Neural cell (in vitro differentiated cells): ENCODE results near the gene PQBP1. TPM values are rescaled to one million over a fixed set of nuclear protein-coding genes. Genes with fewer than 3 reads are reported as not detected.
A peak's percentile ranks its signal among the peaks of the same experiment; 100 is the strongest.

Experiments used
- H2AFZ ChIP-seq: fragments of 200-600, 300-800 bp; sonication (generic), shearing (Covaris generic); 2 replicates; pipeline ENCODE4 v1.6.0; 2014; ENCODE audit warnings: low read depth, mild to moderate bottlenecking, antibody characterized with exemption, low read length, moderate library complexity
- H3F3A ChIP-seq: fragments of 200-600 bp; shearing (Covaris generic); 2 replicates; pipeline ENCODE4 v1.6.1; 2016; ENCODE audit warnings: mild to moderate bottlenecking, moderate library complexity, mixed read lengths, antibody characterized with exemption, low read length; ENCODE audit not compliant: insufficient read depth, poor library complexity, severe bottlenecking
- H3K27ac ChIP-seq: fragments of 200-600, 300-800 bp; sonication (generic), shearing (Covaris generic); 2 replicates; pipeline ENCODE4 v1.5.1; 2014; ENCODE audit warnings: mild to moderate bottlenecking, low read length, moderate library complexity
- H3K27me3 ChIP-seq: fragments of 300-800, 200-600 bp; sonication (generic), shearing (Covaris generic); 2 replicates; pipeline ENCODE4 v1.6.0; 2014; ENCODE audit warnings: mild to moderate bottlenecking, low read depth, low read length, moderate library complexity; ENCODE audit not compliant: insufficient read depth
- H3K36me3 ChIP-seq: fragments of 300-800, 200-600 bp; sonication (generic), shearing (Covaris generic); 2 replicates; pipeline ENCODE4 v1.5.1; 2014; ENCODE audit warnings: mild to moderate bottlenecking, antibody characterized with exemption, low read length, moderate library complexity; ENCODE audit not compliant: insufficient read depth
- H3K4me2 ChIP-seq: fragments of 300-800, 200-600 bp; sonication (generic), shearing (Covaris generic); 2 replicates; pipeline ENCODE4 v1.6.0; 2014; ENCODE audit warnings: mild to moderate bottlenecking, low read length
- H3K4me3 ChIP-seq: fragments of 300-800, 200-600 bp; sonication (generic), shearing (Covaris generic); 2 replicates; pipeline ENCODE4 v1.5.1; 2014; ENCODE audit warnings: mild to moderate bottlenecking, low read length, moderate library complexity
- H3K79me2 ChIP-seq: fragments of 200-600 bp; shearing (Covaris generic); replicated peaks from 2 replicates; pipeline ENCODE4 v1.6.0; 2014; ENCODE audit warnings: mild to moderate bottlenecking, low read length, moderate library complexity; ENCODE audit not compliant: insufficient read depth
- H3K9ac ChIP-seq: fragments of 300-800, 200-600 bp; sonication (generic), shearing (Covaris generic); 2 replicates; pipeline ENCODE4 v1.6.1; 2016; ENCODE audit warnings: mild to moderate bottlenecking, low read length, mixed read lengths
- H3K9me2 ChIP-seq: fragments of 200-600 bp; shearing (Covaris generic); 2 replicates; pipeline ENCODE4 v1.6.1; 2016; ENCODE audit warnings: mild to moderate bottlenecking, low read length, mixed read lengths; ENCODE audit not compliant: insufficient read depth
- H3K9me3 ChIP-seq: fragments of 200-600, 300-800 bp; sonication (generic), shearing (Covaris generic); 2 replicates; pipeline ENCODE4 v1.6.1; 2016; ENCODE audit warnings: mild to moderate bottlenecking, mixed run types, low read length, moderate library complexity, mixed read lengths
- H4K20me1 ChIP-seq: fragments of 200-600 bp; shearing (Covaris generic); 2 replicates; pipeline ENCODE4 v1.6.1; 2016; ENCODE audit warnings: mild to moderate bottlenecking, mixed run types; ENCODE audit not compliant: insufficient read depth
- CTCF ChIP-seq: fragments of 450-650 bp; IDR thresholded peaks from 2 replicates; pipeline ENCODE4 v1.5.1; 2014; ENCODE audit warnings: antibody characterized with exemption, mild to moderate bottlenecking, moderate library complexity; ENCODE audit not compliant: poor library complexity, severe bottlenecking
- EP300 ChIP-seq: fragments of 450-650 bp; conservative IDR thresholded peaks from 2 replicates; pipeline ENCODE4 v1.6.1; 2014; ENCODE audit warnings: antibody characterized with exemption, mild to moderate bottlenecking, moderate library complexity; ENCODE audit not compliant: poor library complexity, severe bottlenecking
- EZH2 ChIP-seq: fragments of 200-600, 300-800 bp; shearing (Covaris generic), sonication (generic); IDR thresholded peaks from 2 replicates; pipeline ENCODE4 v1.6.1; 2014; ENCODE audit warnings: antibody characterized with exemption, low read length, borderline replicate concordance, mild to moderate bottlenecking; ENCODE audit not compliant: insufficient read depth, poor library complexity, severe bottlenecking
- MXI1 ChIP-seq: fragments of 450-650 bp; conservative IDR thresholded peaks from 2 replicates; pipeline ENCODE4 v1.6.1; 2014; ENCODE audit warnings: antibody characterized with exemption, mild to moderate bottlenecking; ENCODE audit not compliant: poor library complexity, severe bottlenecking
- POLR2AphosphoS5 ChIP-seq: IDR thresholded peaks from 2 replicates; pipeline ENCODE4 v1.6.1; 2012
- RAD21 ChIP-seq: fragments of 450-650 bp; conservative IDR thresholded peaks from 2 replicates; pipeline ENCODE4 v1.6.1; 2014; ENCODE audit warnings: antibody characterized with exemption, mild to moderate bottlenecking, moderate library complexity
- SMC3 ChIP-seq: fragments of 450-650 bp; conservative IDR thresholded peaks from 2 replicates; pipeline ENCODE4 v1.6.1; 2014; ENCODE audit warnings: antibody characterized with exemption, mild to moderate bottlenecking, moderate library complexity; ENCODE audit not compliant: poor library complexity
- TAF1 ChIP-seq: IDR thresholded peaks from 2 replicates; pipeline ENCODE4 v1.6.1; 2012; ENCODE audit warnings: low read depth
- polyA plus RNA-seq: library from polyadenylated mRNA; depleted of rRNA; stranded (reverse); fragments of >200 nt; gene quantifications from 2 replicates; pipeline ENCODE4 v1.2.3, GENCODE V29; 2014
- TF ChIP-seq, protein P1 (sequence below): IDR thresholded peaks from 2 replicates; pipeline ENCODE4 v1.6.1; 2012; ENCODE audit warnings: borderline replicate concordance

PQBP1 gene
- polyA plus RNA-seq, 1 donor from 2014 or later: 70.8 TPM

DNA sequence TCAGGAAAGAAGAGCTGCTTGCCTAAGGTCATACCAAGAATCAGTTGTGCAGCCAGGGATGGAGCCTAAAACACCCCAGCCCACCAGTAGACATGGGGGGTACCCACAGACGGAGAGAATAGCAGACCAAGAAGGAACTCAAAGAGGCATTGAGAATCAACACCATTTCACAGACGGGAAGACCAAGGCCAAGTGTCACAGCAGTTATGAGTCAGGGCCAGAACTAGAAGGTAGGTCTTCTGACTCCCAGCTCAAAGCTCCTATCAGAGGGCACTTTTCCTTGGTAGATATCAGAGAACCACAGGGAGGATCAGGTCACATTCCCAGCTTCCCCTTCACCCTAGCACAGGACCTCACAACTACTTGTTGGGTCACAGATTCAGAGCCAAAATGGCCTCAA is 45.2 kb downstream of the PQBP1 start:
- Histone ChIP-seq H4K20me1 (no peaks in the 10 kb centered on the region), H3K9me3 (no peaks in the 10 kb centered on the region), H2AFZ (no peak overlapping the region), H3F3A (no peaks in the 10 kb centered on the region), H3K27me3 (no peaks in the 10 kb centered on the region), H3K9ac (no peak overlapping the region), H3K4me3 (no peak overlapping the region), H3K79me2 (no peaks in the 10 kb centered on the region), H3K27ac (no peak overlapping the region), H3K4me2 (no peak overlapping the region), H3K9me2 (no peaks in the 10 kb centered on the region), H3K36me3 (no peaks in the 10 kb centered on the region)
- TF ChIP-seq TAF1: no peak
- no peak for TF ChIP-seq MXI1
- TF ChIP-seq EZH2: no peak
- no peak for TF ChIP-seq CTCF
- TF ChIP-seq, protein P1, sequence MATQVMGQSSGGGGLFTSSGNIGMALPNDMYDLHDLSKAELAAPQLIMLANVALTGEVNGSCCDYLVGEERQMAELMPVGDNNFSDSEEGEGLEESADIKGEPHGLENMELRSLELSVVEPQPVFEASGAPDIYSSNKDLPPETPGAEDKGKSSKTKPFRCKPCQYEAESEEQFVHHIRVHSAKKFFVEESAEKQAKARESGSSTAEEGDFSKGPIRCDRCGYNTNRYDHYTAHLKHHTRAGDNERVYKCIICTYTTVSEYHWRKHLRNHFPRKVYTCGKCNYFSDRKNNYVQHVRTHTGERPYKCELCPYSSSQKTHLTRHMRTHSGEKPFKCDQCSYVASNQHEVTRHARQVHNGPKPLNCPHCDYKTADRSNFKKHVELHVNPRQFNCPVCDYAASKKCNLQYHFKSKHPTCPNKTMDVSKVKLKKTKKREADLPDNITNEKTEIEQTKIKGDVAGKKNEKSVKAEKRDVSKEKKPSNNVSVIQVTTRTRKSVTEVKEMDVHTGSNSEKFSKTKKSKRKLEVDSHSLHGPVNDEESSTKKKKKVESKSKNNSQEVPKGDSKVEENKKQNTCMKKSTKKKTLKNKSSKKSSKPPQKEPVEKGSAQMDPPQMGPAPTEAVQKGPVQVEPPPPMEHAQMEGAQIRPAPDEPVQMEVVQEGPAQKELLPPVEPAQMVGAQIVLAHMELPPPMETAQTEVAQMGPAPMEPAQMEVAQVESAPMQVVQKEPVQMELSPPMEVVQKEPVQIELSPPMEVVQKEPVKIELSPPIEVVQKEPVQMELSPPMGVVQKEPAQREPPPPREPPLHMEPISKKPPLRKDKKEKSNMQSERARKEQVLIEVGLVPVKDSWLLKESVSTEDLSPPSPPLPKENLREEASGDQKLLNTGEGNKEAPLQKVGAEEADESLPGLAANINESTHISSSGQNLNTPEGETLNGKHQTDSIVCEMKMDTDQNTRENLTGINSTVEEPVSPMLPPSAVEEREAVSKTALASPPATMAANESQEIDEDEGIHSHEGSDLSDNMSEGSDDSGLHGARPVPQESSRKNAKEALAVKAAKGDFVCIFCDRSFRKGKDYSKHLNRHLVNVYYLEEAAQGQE: no peak
- TF ChIP-seq RAD21: no peak
- TF ChIP-seq POLR2AphosphoS5: no peak
- TF ChIP-seq SMC3: no peak
- no peak for TF ChIP-seq EP300

DNA sequence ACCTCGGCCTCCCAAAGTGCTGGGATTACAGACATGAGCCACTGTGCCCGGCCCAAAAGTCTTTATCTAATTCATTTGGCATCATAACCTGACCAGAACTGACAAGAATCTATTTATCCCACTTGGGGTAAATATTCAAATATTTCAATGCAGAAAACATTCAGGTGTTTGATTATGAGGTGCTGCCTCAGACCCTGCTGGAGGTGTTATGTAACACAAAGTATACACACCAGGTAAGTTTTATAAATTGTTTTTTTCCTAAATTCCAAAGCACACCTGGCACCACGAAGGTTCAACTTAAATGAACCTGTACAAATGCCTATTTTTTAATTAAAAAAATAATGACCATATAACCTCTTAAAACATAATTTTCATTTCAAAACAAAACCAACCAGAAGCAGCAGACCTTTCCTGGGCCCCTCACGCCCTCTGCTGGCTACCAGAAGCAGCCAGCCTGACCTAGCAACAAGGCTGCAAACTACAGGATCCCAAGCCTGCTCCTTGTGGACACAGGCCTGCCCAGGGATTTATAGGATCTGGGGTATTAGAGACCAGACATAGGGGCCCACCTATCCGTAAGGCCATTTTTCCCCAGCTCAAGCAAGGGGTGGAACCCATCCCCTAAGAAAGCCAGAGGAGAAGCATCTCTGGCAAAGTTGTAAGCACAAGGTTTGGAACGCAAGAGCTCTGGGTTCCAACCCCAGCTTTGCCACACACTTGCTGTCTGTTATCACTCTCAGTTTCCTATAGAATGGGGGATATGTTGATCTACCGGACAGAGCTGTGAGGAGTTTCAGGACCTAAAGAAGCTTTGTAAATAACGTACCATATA is 48.0 kb downstream of the PQBP1 start:
- H3K4me3 ChIP-seq: no peak overlapping the region
- H4K20me1 ChIP-seq: no peaks in the 10 kb centered on the region
- no peaks in the 10 kb centered on the region for H3K9me2 ChIP-seq
- H3K9ac ChIP-seq: no peak overlapping the region
- no peaks in the 10 kb centered on the region for H3K9me3 ChIP-seq
- H3K36me3 ChIP-seq: no peaks in the 10 kb centered on the region
- no peaks in the 10 kb centered on the region for H3K79me2 ChIP-seq
- H2AFZ ChIP-seq: no peak overlapping the region
- TF ChIP-seq RAD21: peak; percentile 62
- no peak for TF ChIP-seq POLR2AphosphoS5
- no peak for TF ChIP-seq TAF1
- TF ChIP-seq EZH2: no peak
- peak; percentile 68 for TF ChIP-seq CTCF
- TF ChIP-seq, protein P1: no peak
- no peak for TF ChIP-seq EP300
- peak; percentile 70 for TF ChIP-seq SMC3
- no peak for TF ChIP-seq MXI1
- H3F3A ChIP-seq: no peaks in the 10 kb centered on the region
- no peaks in the 10 kb centered on the region for H3K27me3 ChIP-seq
- H3K4me2 ChIP-seq: no peak overlapping the region
- no peak overlapping the region for H3K27ac ChIP-seq
